ENCODE measurements around the gene PKNOX2.

- TF ChIP-seq EP300 (IDR thresholded peaks at IDR 0.05) (no peak), CTCF (IDR thresholded peaks at IDR 0.05) (no peak), POLR2A (IDR thresholded peaks at IDR 0.05) (no peak), POLR2AphosphoS5 (IDR thresholded peaks at IDR 0.05) (no peak)
These were observed 237.2 kb downstream of the PKNOX2 start for GRCh38 chr11:125401746-125402145.

Data from gastroesophageal sphincter (tissue), 3 donors.